MV-4-11 (cell line): ENCODE data around the gene TBC1D25.
"Not testable (repeated sequence)": the region's sequence is repeated elsewhere in the genome, so short reads cannot be mapped to it uniquely, and the experiment has no call there.

Experiments
- DNase-seq: peaks from one replicate; lab custom pipeline; 2025; lab: John Stamatoyannopoulos, UW

TBC1D25 gene

GRCh38 chrX:48515842-48516241 lies 23.7 kb upstream of the TBC1D25 start:
- no peak for DNase-seq

- DNase-seq: no peak
These were observed 23.2 kb upstream of the TBC1D25 start for GRCh38 chrX:48516285-48516684.

GRCh38 chrX:48516987-48517386 lies 22.5 kb upstream of the TBC1D25 start:
- DNase-seq: no peak

- DNase-seq: peak; percentile 30
These were observed 20.0 kb upstream of the TBC1D25 start for GRCh38 chrX:48519481-48519880.

- no peak for DNase-seq
These were observed 19.1 kb upstream of the TBC1D25 start for GRCh38 chrX:48520455-48520854.

- no peak for DNase-seq
These were observed 18.6 kb upstream of the TBC1D25 start for GRCh38 chrX:48520976-48521352.

- peak; percentile 86 for DNase-seq
These were observed 17.9 kb upstream of the TBC1D25 start, which contains the start of gene EBP for GRCh38 chrX:48521353-48522243. TSS of gene EBP (plus strand) at chrX:48521808. CDS start at chrX:48523772, 1,964 bp downstream.

- no peak for DNase-seq
These were observed 17.2 kb upstream of the TBC1D25 start for GRCh38 chrX:48522291-48522690.

- DNase-seq: no peak
These were observed 15.8 kb upstream of the TBC1D25 start for GRCh38 chrX:48523682-48524081.

GRCh38 chrX:48525853-48526252 lies 13.7 kb upstream of the TBC1D25 start:
- not testable (repeated sequence) for DNase-seq

- DNase-seq: no peak
These were observed 8.8 kb upstream of the TBC1D25 start for GRCh38 chrX:48530736-48531135.

GRCh38 chrX:48531358-48531959 lies 8.1 kb upstream of the TBC1D25 start:
- DNase-seq: peak; percentile 50

GRCh38 chrX:48532161-48532560 lies 7.4 kb upstream of the TBC1D25 start:
- DNase-seq: no peak

- DNase-seq: no peak
These were observed 6.3 kb upstream of the TBC1D25 start for GRCh38 chrX:48533165-48533564.

- DNase-seq: no peak
These were observed 721 bp upstream of the TBC1D25 start for GRCh38 chrX:48538641-48539344.

- peak; percentile 29 for DNase-seq
These were observed 488 bp downstream of the TBC1D25 start for GRCh38 chrX:48540028-48540375.

- DNase-seq: no peak
These were observed 966 bp downstream of the TBC1D25 start for GRCh38 chrX:48540480-48540879.

- DNase-seq: peak; percentile 38
These were observed 1.8 kb downstream of the TBC1D25 start for GRCh38 chrX:48541140-48541814.

GRCh38 chrX:48548871-48549270 lies 9.4 kb downstream of the TBC1D25 start:
- no peak for DNase-seq

- not testable (repeated sequence) for DNase-seq
These were observed 16.3 kb downstream of the TBC1D25 start for GRCh38 chrX:48555731-48556325.

- DNase-seq: no peak
These were observed 18.8 kb downstream of the TBC1D25 start for GRCh38 chrX:48558271-48558670.

GRCh38 chrX:48559636-48560035 lies 20.1 kb downstream of the TBC1D25 start:
- DNase-seq: no peak
